NCI-H1436 treated with DMSO at 0.1 percent for 48 hours (cell line): ENCODE measurements around the gene KATNB1.
"Not testable (repeated sequence)": the region's sequence is repeated elsewhere in the genome, so short reads cannot be mapped to it uniquely, and the experiment has no call there.

Experiments used
- DNase-seq: peaks from one replicate; lab custom pipeline; 2025; lab: John Stamatoyannopoulos, UW

The KATNB1 gene

GRCh38 chr16:57743886-57744641 is 8.5 kb downstream of the KATNB1 start:
- DNase-seq, result no peak

GRCh38 chr16:57744642-57744903 is 9.0 kb downstream of the KATNB1 start:
- DNase-seq, result no peak

GRCh38 chr16:57745768-57746167 is 10.2 kb downstream of the KATNB1 start:
- DNase-seq, result no peak

- not testable (repeated sequence) for DNase-seq
These were observed 10.7 kb downstream of the KATNB1 start for GRCh38 chr16:57746316-57746715.

GRCh38 chr16:57747091-57747490 is 11.5 kb downstream of the KATNB1 start:
- DNase-seq, result no peak

GRCh38 chr16:57747496-57747895 is 11.9 kb downstream of the KATNB1 start:
- DNase-seq, result no peak

GRCh38 chr16:57747996-57748395 is 12.4 kb downstream of the KATNB1 start:
- DNase-seq, result no peak

GRCh38 chr16:57748596-57748995 is 13.0 kb downstream of the KATNB1 start:
- DNase-seq, result no peak

- no peak for DNase-seq
These were observed 13.6 kb downstream of the KATNB1 start for GRCh38 chr16:57749101-57749692.

- no peak for DNase-seq
These were observed 14.4 kb downstream of the KATNB1 start for GRCh38 chr16:57749856-57750452.

- DNase-seq, result no peak
These were observed 15.4 kb downstream of the KATNB1 start for GRCh38 chr16:57750796-57751538.

- DNase-seq, result no peak
These were observed 16.1 kb downstream of the KATNB1 start for GRCh38 chr16:57751539-57752202.

- DNase-seq, result no peak
These were observed 16.6 kb downstream of the KATNB1 start for GRCh38 chr16:57752203-57752580.

- no peak for DNase-seq
These were observed 17.2 kb downstream of the KATNB1 start for GRCh38 chr16:57752581-57753447.

GRCh38 chr16:57753448-57754353 is 18.1 kb downstream of the KATNB1 start:
- no peak for DNase-seq

GRCh38 chr16:57754354-57755060 is 18.9 kb downstream of the KATNB1 start:
- DNase-seq, result no peak

GRCh38 chr16:57755061-57755684 is 19.6 kb downstream of the KATNB1 start:
- no peak for DNase-seq

GRCh38 chr16:57755726-57756423 is 20.3 kb downstream of the KATNB1 start:
- DNase-seq, result no peak
